Islet of Langerhans (tissue), 1 donor: Measurements from ENCODE around the gene DNAJC24.
A peak's percentile ranks its signal among the peaks of the same experiment; 100 is the strongest.

Source experiments
- FAIRE-seq: peaks from one replicate; lab custom pipeline; 2011; peaks lifted over from hg19 to GRCh38; lab: Jason Lieb, UNC

DNAJC24 gene

GRCh38 chr11:31415435-31415834, 45.8 kb downstream of the DNAJC24 start:
- no peak for FAIRE-seq

- no peak for FAIRE-seq
Measured at GRCh38 chr11:31417357-31417756, 47.7 kb downstream of the DNAJC24 start.

- FAIRE-seq: no peak
Measured at GRCh38 chr11:31417816-31418215, 48.2 kb downstream of the DNAJC24 start.

- no peak for FAIRE-seq
Measured at GRCh38 chr11:31419138-31419537, 49.5 kb downstream of the DNAJC24 start.

GRCh38 chr11:31419669-31420068, 50.0 kb downstream of the DNAJC24 start:
- FAIRE-seq: peak; percentile 75

GRCh38 chr11:31421820-31422219, 52.2 kb downstream of the DNAJC24 start:
- FAIRE-seq: no peak

GRCh38 chr11:31422703-31423102, 53.0 kb downstream of the DNAJC24 start:
- FAIRE-seq: no peak

- FAIRE-seq: no peak
Measured at GRCh38 chr11:31424652-31425051, 55.0 kb downstream of the DNAJC24 start.

- no peak for FAIRE-seq
Measured at GRCh38 chr11:31433851-31434250, 64.2 kb downstream of the DNAJC24 start.

- no peak for FAIRE-seq
Measured at GRCh38 chr11:31437742-31438435, 68.2 kb downstream of the DNAJC24 start.

- FAIRE-seq: peak; percentile 92
Measured at GRCh38 chr11:31441296-31441695, 71.6 kb downstream of the DNAJC24 start.

- peak; percentile 98 for FAIRE-seq
Measured at GRCh38 chr11:31442086-31442485, 72.4 kb downstream of the DNAJC24 start.

GRCh38 chr11:31443802-31444201, 74.1 kb downstream of the DNAJC24 start:
- peak; percentile 41 for FAIRE-seq

GRCh38 chr11:31445621-31446020, 76.0 kb downstream of the DNAJC24 start:
- FAIRE-seq: no peak

GRCh38 chr11:31449040-31449439, 79.4 kb downstream of the DNAJC24 start:
- FAIRE-seq: peak; percentile 100

GRCh38 chr11:31450841-31451240, 81.2 kb downstream of the DNAJC24 start:
- FAIRE-seq: no peak

- no peak for FAIRE-seq
Measured at GRCh38 chr11:31455177-31455576, 85.5 kb downstream of the DNAJC24 start.

GRCh38 chr11:31464436-31464835, 94.8 kb downstream of the DNAJC24 start:
- FAIRE-seq: no peak

- no peak for FAIRE-seq
Measured at GRCh38 chr11:31474083-31474482, 104.4 kb downstream of the DNAJC24 start.

GRCh38 chr11:31477528-31478222, 108.0 kb downstream of the DNAJC24 start:
- no peak for FAIRE-seq

GRCh38 chr11:31478223-31478590, 108.5 kb downstream of the DNAJC24 start:
- peak; percentile 30 for FAIRE-seq

- FAIRE-seq: no peak
Measured at GRCh38 chr11:31479066-31479465, 109.4 kb downstream of the DNAJC24 start.

- no peak for FAIRE-seq
Measured at GRCh38 chr11:31480930-31481329, 111.3 kb downstream of the DNAJC24 start.
